HepG2 (cell line): Measurements from ENCODE around the gene CHN2. TPM values are rescaled to one million over a fixed set of nuclear protein-coding genes. Genes with fewer than 3 reads are reported as not detected.

Experiments used
- ASH2L ChIP-seq: fragments of 300-600, 200-600 bp; sonication (generic); IDR thresholded peaks from 2 replicates; pipeline ENCODE4 v1.7.0; 2017; ENCODE audit warnings: low read depth, mild to moderate bottlenecking, moderate library complexity, mixed read lengths, low read length; ENCODE audit not compliant: insufficient read length
- GATA4 ChIP-seq: sonication (generic); IDR thresholded peaks from 2 replicates; pipeline ENCODE4 v1.6.1; 2016; ENCODE audit warnings: antibody characterized with exemption, low read depth, borderline replicate concordance
- GZF1 ChIP-seq: sonication (generic); formaldehyde crosslinking; IDR thresholded peaks from 2 replicates; pipeline ENCODE4 v1.5.1; 2020; ENCODE audit warnings: mild to moderate bottlenecking, missing genetic modification reagents
- PCBP1 ChIP-seq: fragments of 200-400 bp; formaldehyde crosslinking; IDR thresholded peaks from 2 replicates; pipeline ENCODE4 v1.6.1; 2017; ENCODE audit warnings: mild to moderate bottlenecking, low read depth, low read length, borderline replicate concordance
- RORA ChIP-seq: sonication (generic); formaldehyde crosslinking; IDR thresholded peaks from 2 replicates; pipeline ENCODE4 v1.5.0; 2020; ENCODE audit warnings: mild to moderate bottlenecking, missing genetic modification reagents, moderate library complexity
- SMC3 ChIP-seq: IDR thresholded peaks from 2 replicates; pipeline ENCODE4 v1.6.1; 2011; ENCODE audit warnings: low read length, improper control_type of control experiment
- TAF1 ChIP-seq: sonication (generic); formaldehyde crosslinking; IDR thresholded peaks from 2 replicates; pipeline ENCODE4 v1.4.0; 2020; ENCODE audit warnings: missing genetic modification reagents
- ZNF12 ChIP-seq: sonication (generic); formaldehyde crosslinking; IDR thresholded peaks from 2 replicates; pipeline ENCODE4 v1.5.0; 2020; ENCODE audit warnings: missing genetic modification reagents
- ZNF34 ChIP-seq: sonication (generic); formaldehyde crosslinking; IDR thresholded peaks from 2 replicates; pipeline ENCODE4 v1.4.0; 2020; ENCODE audit warnings: mild to moderate bottlenecking, missing genetic modification reagents, borderline replicate concordance
- ZNF567 ChIP-seq: sonication (generic); formaldehyde crosslinking; IDR thresholded peaks from 2 replicates; pipeline ENCODE4 v1.8.1; 2023; ENCODE audit warnings: mild to moderate bottlenecking, missing genetic modification reagents, borderline replicate concordance
- ZNF720 ChIP-seq: sonication (generic); formaldehyde crosslinking; IDR thresholded peaks from 2 replicates; pipeline ENCODE4 v1.4.0; 2020; ENCODE audit warnings: missing genetic modification reagents
- ZNF782 ChIP-seq: sonication (generic); formaldehyde crosslinking; IDR thresholded peaks from 2 replicates; pipeline ENCODE4 v1.4.0; 2020; ENCODE audit warnings: missing genetic modification reagents, mild to moderate bottlenecking, borderline replicate concordance
- ZNF792 ChIP-seq: IDR thresholded peaks from 2 replicates; pipeline ENCODE4 v1.6.1; 2016
- polyA plus RNA-seq, 8 experiments: library from polyadenylated mRNA; depleted of rRNA in 3 of 8; stranded (reverse) in 7 of 8; unstranded in 1 of 8; fragments of >200 nt; fragmentation: Illumina TruSeq in 4 of 8; extraction: Trizol in 4 of 8; gene quantifications; 2 replicates each; pipeline versions ENCODE4 v1.2.1 to v1.2.3, GENCODE V29; 2011 to 2016; ENCODE audit warnings: low read depth in 4 of 8, missing spikeins in 1 of 8, mixed read lengths in 1 of 8; ENCODE audit not compliant: insufficient read depth in 1 of 8
- total RNA-seq, 5 experiments: library from RNA; depleted of rRNA; stranded (reverse); fragments of >200 nt; fragmentation: Illumina TruSeq; extraction: Trizol; gene quantifications; 2 replicates each; pipeline ENCODE4 v1.2.3, GENCODE V29; 2016; ENCODE audit warnings: low read depth in 1 of 5
- TF ChIP-seq, protein P1 (sequence below): sonication (generic); formaldehyde crosslinking; IDR thresholded peaks from 2 replicates; pipeline ENCODE4 v1.5.0; 2020; ENCODE audit warnings: missing genetic modification reagents
- TF ChIP-seq, protein P2 (sequence below), 2 experiments: fragments of 450-650 bp in 1 of 2; sonication (generic) in 1 of 2; formaldehyde crosslinking in 1 of 2; IDR thresholded peaks; 2 replicates each; pipeline versions ENCODE4 v1.6.1 to v1.8.0; 2016 to 2022; ENCODE audit warnings: antibody characterized with exemption in 1 of 2, mild to moderate bottlenecking in 1 of 2, missing genetic modification reagents in 1 of 2
- TF ChIP-seq, protein P3 (sequence below): sonication (generic); formaldehyde crosslinking; IDR thresholded peaks from 2 replicates; pipeline ENCODE4 v1.5.0; 2020; ENCODE audit warnings: missing genetic modification reagents, mild to moderate bottlenecking, borderline replicate concordance

The CHN2 gene
- total and polyA plus RNA-seq, 2 of the 13 experiments (the other 11 are each of a cell fraction or from before 2014, with no cell fraction given): 23.5 to 30.5 TPM

DNA sequence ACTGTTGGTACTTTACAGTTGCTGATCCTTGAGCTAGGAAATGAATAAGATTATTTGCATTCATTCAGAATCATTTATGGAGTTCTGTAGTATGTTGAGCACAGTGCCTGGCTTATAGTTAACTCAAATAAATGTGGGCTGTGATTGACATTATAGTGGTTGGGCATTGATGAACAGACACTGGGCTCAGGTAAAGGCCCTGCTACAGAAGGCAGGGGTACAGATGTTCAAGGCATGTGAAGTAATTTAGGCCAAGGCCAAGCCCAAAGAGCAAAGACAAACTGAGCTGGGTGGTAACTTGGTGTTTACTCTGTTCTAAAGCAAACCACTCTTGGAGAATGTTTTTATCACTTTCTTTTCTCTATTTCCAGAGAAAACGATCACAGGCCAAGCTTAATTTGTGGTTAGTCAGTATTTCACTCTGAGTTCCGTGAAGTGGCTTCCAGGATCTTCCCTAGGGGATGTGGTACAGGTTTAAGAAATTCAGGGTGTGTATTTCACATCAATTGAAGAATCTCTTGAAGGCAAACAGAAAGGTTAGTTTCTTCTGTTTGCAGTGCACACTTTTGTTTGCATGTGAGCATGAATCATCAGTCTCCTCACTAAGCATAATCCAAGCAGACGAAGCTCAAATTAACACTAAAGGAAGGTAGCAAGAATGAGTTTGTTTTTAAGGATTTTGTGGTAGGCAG lies 255.1 kb downstream of the CHN2 start (continued):
- no peak for TF ChIP-seq ZNF720
- no peak for TF ChIP-seq ZNF782 (CRISPR knock-in tag)
- 0 out of 2 replicates have a peak, but pooled peaks have one; percentile 21 for TF ChIP-seq ZNF792
- TF ChIP-seq PCBP1: no peak
- no peak for TF ChIP-seq ASH2L
- TF ChIP-seq RORA (CRISPR knock-in tag): peak; percentile 96; the same call in 1 of the 2 replicates
- no peak for TF ChIP-seq ZNF34 (CRISPR knock-in tag)
- TF ChIP-seq SMC3: 0 out of 2 replicates have a peak, but pooled peaks have one; percentile 5
- no peak for TF ChIP-seq GZF1 (CRISPR knock-in tag)
- TF ChIP-seq, protein P1, sequence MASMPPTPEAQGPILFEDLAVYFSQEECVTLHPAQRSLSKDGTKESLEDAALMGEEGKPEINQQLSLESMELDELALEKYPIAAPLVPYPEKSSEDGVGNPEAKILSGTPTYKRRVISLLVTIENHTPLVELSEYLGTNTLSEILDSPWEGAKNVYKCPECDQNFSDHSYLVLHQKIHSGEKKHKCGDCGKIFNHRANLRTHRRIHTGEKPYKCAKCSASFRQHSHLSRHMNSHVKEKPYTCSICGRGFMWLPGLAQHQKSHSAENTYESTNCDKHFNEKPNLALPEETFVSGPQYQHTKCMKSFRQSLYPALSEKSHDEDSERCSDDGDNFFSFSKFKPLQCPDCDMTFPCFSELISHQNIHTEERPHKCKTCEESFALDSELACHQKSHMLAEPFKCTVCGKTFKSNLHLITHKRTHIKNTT (CRISPR knock-in tag): no peak
- no peak for TF ChIP-seq ZNF567 (CRISPR knock-in tag)
- TF ChIP-seq ZNF12 (CRISPR knock-in tag): no peak
- TF ChIP-seq, protein P2, sequence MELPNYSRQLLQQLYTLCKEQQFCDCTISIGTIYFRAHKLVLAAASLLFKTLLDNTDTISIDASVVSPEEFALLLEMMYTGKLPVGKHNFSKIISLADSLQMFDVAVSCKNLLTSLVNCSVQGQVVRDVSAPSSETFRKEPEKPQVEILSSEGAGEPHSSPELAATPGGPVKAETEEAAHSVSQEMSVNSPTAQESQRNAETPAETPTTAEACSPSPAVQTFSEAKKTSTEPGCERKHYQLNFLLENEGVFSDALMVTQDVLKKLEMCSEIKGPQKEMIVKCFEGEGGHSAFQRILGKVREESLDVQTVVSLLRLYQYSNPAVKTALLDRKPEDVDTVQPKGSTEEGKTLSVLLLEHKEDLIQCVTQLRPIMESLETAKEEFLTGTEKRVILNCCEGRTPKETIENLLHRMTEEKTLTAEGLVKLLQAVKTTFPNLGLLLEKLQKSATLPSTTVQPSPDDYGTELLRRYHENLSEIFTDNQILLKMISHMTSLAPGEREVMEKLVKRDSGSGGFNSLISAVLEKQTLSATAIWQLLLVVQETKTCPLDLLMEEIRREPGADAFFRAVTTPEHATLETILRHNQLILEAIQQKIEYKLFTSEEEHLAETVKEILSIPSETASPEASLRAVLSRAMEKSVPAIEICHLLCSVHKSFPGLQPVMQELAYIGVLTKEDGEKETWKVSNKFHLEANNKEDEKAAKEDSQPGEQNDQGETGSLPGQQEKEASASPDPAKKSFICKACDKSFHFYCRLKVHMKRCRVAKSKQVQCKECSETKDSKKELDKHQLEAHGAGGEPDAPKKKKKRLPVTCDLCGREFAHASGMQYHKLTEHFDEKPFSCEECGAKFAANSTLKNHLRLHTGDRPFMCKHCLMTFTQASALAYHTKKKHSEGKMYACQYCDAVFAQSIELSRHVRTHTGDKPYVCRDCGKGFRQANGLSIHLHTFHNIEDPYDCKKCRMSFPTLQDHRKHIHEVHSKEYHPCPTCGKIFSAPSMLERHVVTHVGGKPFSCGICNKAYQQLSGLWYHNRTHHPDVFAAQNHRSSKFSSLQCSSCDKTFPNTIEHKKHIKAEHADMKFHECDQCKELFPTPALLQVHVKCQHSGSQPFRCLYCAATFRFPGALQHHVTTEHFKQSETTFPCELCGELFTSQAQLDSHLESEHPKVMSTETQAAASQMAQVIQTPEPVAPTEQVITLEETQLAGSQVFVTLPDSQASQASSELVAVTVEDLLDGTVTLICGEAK (IDR thresholded peaks at IDR 0.05): no peak
- TF ChIP-seq, protein P2 (CRISPR knock-in tag; IDR thresholded peaks at IDR 0.05): no peak
- no peak for TF ChIP-seq GATA4
- TF ChIP-seq, protein P3, sequence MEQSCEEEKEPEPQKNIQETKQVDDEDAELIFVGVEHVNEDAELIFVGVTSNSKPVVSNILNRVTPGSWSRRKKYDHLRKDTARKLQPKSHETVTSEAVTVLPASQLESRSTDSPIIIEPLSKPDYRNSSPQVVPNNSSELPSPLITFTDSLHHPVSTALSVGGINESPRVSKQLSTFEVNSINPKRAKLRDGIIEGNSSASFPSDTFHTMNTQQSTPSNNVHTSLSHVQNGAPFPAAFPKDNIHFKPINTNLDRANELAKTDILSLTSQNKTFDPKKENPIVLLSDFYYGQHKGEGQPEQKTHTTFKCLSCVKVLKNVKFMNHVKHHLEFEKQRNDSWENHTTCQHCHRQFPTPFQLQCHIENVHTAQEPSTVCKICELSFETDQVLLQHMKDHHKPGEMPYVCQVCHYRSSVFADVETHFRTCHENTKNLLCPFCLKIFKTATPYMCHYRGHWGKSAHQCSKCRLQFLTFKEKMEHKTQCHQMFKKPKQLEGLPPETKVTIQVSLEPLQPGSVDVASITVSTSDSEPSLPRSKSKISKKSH: no peak
- no peak for TF ChIP-seq TAF1
